Adrenal gland (tissue), 12 donors: ENCODE results near the gene HAUS7. TPM values are rescaled to one million over a fixed set of nuclear protein-coding genes. Genes with fewer than 3 reads are reported as not detected.
"Not testable (repeated sequence)": the region's sequence is repeated elsewhere in the genome, so short reads cannot be mapped to it uniquely, and the experiment has no call there.

Source experiments
- DNase-seq, 7 donors: peaks; one replicate each; pipeline ENCODE4 v3.0.0-alpha.2; 2019 to 2020
- H3K27ac ChIP-seq, 5 donors: fragments of 200-600 bp; sonication (generic) in 4 of 5; 1 replicate in 3 of 5; 2 replicates in 2 of 5; pipeline versions ENCODE4 v1.5.1 to v1.8.0; 2016 to 2020; ENCODE audit warnings: mild to moderate bottlenecking in 1 of 5
- H3K27me3 ChIP-seq: fragments of 200-600 bp; 2 replicates; pipeline ENCODE4 v1.8.0; 2021
- H3K36me3 ChIP-seq, 2 donors: fragments of 200-600 bp; replicated peaks in 1 of 2; 1 replicate in 1 of 2; 2 replicates in 1 of 2; pipeline versions ENCODE4 v1.5.1 to v1.8.0; 2018 to 2022
- H3K4me1 ChIP-seq, 2 donors: fragments of 200-600 bp; replicated peaks in 1 of 2; 1 replicate in 1 of 2; 2 replicates in 1 of 2; pipeline versions ENCODE4 v1.5.1 to v1.8.0; 2018 to 2021
- H3K4me3 ChIP-seq, 4 donors: fragments of 200-600 bp; sonication (generic) in 3 of 4; one replicate each; pipeline ENCODE4 v1.5.1; 2016 to 2018
- H3K9me3 ChIP-seq, 3 donors: fragments of 200-600 bp; sonication (generic) in 1 of 3; replicated peaks in 1 of 3; 1 replicate in 2 of 3; 2 replicates in 1 of 3; pipeline versions ENCODE4 v1.5.1 to v1.8.0; 2016 to 2021
- POLR2A ChIP-seq, 2 donors: fragments of 450-650 bp; IDR thresholded peaks; one replicate each; pipeline ENCODE4 v1.6.1; 2017; ENCODE audit warnings: antibody characterized with exemption in 2 of 2, mild to moderate bottlenecking in 2 of 2, moderate library complexity in 1 of 2
- WGBS, 4 donors: extraction: QIAGEN DNeasy Blood & Tissue Kit in 2 of 4; methylation state at CpG; one replicate each; pipeline versions ENCODE4 v1.1.5 to v1.1.7; 2013 to 2017; 5-methylcytosine and 5-hydroxymethylcytosine counted together
- intact Hi-C, 2 donors: fragments of 100-400 bp; cut with DNase I; formaldehyde crosslinking; loops; one replicate each; pipeline versions ENCODE4 v1.14.1 to v1.15.0; 2022 to 2023
- polyA plus RNA-seq, 3 donors: library from polyadenylated mRNA; stranded (reverse); fragments of 200-250 nt in 2 of 3; fragments of 350-450 nt in 1 of 3; fragmentation: Illumina TruSeq in 1 of 3; extraction: RNeasy Lipid Tissue Mini Kit (QIAGEN cat#74804) in 1 of 3; gene quantifications; one replicate each; pipeline ENCODE4 v1.2.3, GENCODE V29; 2013 to 2014
- total RNA-seq, 9 donors: library from RNA; depleted of rRNA in 4 of 9; stranded (reverse); fragments of >200 nt in 4 of 9; fragments of 120-200 nt in 1 of 9; fragmentation: NEBNext Ultra II Directional in 1 of 9; extraction: Animal tissue kit (Norgen Biotek cat#: 25700) in 1 of 9; gene quantifications; one replicate each; pipeline versions ENCODE4 v1.1.0 to v1.2.4, GENCODE V29; 2013 to 2023
- TF ChIP-seq, protein P1 (sequence below), 6 experiments: fragments of 450-650 bp in 4 of 6; fragments of 200-600 bp in 2 of 6; sonication (generic) in 1 of 6; IDR thresholded peaks; 1 replicate in 5 of 6; 2 replicates in 1 of 6; pipeline versions ENCODE4 v1.5.1 to v1.8.0; 2016 to 2021; ENCODE audit warnings: antibody characterized with exemption in 6 of 6, mild to moderate bottlenecking in 2 of 6, moderate library complexity in 1 of 6
- donor health status: healthy with polysubstance abuse.
- donor health status: Bipolar disorder and iron deficiency.
- donor health status: DM: yes; HTN: yes; CAD: no.
- donor health status: DM: no; HTN: no; CAD: no.
- donor health status: DM: no; HTN: no; CAD: no.
- donor health status: DM: yes; HTN: yes; CAD: no.

Gene HAUS7
- total and polyA plus RNA-seq, 12 donors = 7.3 to 111 (median 19.3) TPM

DNA sequence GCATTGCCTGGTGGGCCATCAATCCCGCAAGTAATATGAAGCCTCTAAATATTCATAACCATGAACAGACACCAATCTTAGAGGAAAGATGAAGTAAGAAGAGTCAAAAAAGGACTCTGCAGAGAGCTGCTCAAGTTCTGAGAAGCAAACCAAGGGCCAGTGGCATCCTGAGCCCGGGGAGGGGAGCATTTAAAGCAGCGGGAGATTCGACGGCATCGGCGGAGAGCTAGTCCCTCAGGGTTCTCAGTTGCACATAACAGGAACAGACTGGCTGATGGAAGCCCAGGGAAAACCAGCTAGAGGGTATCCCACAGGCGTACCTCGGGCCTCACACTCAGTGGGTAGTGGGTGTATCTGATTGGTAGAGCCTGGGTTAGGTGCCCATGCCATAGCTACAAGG is 64.4 kb downstream of the HAUS7 start:
- Histone ChIP-seq H3K4me3 (no peak overlapping the region), H3K27ac (no peak overlapping the region), H3K4me1 (no peaks in the 10 kb centered on the region), H3K36me3 (no peaks in the 10 kb centered on the region), H3K27me3 (no peaks in the 10 kb centered on the region), H3K9me3 (no peaks in the 10 kb centered on the region)
- TF ChIP-seq, protein P1, sequence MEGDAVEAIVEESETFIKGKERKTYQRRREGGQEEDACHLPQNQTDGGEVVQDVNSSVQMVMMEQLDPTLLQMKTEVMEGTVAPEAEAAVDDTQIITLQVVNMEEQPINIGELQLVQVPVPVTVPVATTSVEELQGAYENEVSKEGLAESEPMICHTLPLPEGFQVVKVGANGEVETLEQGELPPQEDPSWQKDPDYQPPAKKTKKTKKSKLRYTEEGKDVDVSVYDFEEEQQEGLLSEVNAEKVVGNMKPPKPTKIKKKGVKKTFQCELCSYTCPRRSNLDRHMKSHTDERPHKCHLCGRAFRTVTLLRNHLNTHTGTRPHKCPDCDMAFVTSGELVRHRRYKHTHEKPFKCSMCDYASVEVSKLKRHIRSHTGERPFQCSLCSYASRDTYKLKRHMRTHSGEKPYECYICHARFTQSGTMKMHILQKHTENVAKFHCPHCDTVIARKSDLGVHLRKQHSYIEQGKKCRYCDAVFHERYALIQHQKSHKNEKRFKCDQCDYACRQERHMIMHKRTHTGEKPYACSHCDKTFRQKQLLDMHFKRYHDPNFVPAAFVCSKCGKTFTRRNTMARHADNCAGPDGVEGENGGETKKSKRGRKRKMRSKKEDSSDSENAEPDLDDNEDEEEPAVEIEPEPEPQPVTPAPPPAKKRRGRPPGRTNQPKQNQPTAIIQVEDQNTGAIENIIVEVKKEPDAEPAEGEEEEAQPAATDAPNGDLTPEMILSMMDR (IDR thresholded peaks at IDR 0.05) = no peak
- TF ChIP-seq POLR2A (IDR thresholded peaks at IDR 0.05) = no peak
- 89 to 96% (median 92%) methylated on average over 7 to 9 of the region's 9 CpGs for WGBS, 4 donors
- intact Hi-C loops = no loop called here
- DNase-seq = no peak

DNA sequence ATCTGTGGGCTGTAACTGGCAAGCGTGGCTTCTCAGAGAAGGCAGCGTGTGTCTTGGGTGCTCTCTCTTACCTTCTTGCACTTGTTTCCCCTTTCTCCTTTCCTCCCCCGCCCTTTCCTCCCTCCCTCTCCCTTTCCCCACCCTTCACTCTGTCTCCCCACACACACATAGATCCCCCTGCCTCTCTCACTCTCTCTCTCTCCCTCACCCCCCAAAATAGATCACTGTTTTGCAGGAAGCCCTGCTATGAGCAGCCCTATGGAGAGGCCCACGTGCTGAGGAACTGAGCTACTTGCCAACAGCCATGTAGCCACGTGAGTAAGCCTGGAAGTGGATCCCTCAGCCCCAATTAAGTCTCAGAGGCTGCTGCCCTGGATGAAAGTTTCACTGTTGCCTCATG is 65.0 kb downstream of the HAUS7 start:
- H3K9me3 ChIP-seq = no peaks in the 10 kb centered on the region
- H3K4me3 ChIP-seq = no peak overlapping the region
- intact Hi-C loops = no loop called here
- H3K36me3 ChIP-seq = no peaks in the 10 kb centered on the region
- DNase-seq = no peak
- no peak overlapping the region for H3K27ac ChIP-seq
- WGBS, 4 donors = 52 to 66% (median 57%) methylated on average over 4 to 5 of the region's 5 CpGs
- no peaks in the 10 kb centered on the region for H3K4me1 ChIP-seq
- TF ChIP-seq, protein P1 (IDR thresholded peaks at IDR 0.05) = no peak
- no peak for TF ChIP-seq POLR2A (IDR thresholded peaks at IDR 0.05)
- no peaks in the 10 kb centered on the region for H3K27me3 ChIP-seq

DNA sequence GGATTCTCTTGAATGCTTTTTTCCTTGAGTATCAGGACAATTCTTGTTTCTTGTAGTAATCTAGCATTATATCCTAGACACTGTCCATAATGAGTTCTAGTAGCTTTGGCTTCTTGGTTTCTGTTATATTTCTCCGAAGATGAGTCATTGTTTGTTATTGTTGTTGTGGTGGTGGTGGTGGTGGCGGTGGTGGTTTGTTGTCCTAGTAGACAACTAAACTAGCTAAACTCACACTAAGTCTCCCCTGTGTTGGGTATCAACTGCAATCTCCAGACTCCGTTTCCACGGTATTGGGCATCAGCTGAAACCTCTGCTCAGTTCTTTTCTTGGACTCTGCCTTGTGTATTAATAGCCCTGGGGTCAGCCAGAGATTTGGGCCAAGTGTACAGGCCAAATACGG is 66.0 kb downstream of the HAUS7 start:
- H3K36me3 ChIP-seq, H3K27ac ChIP-seq, H3K9me3 ChIP-seq, intact Hi-C loops, H3K4me1 ChIP-seq, DNase-seq, H3K4me3 ChIP-seq, H3K27me3 ChIP-seq: not testable (repeated sequence)
- WGBS, 4 donors = 78 to 85% (median 84%) methylated on average over 4 to 5 of the region's 5 CpGs

DNA sequence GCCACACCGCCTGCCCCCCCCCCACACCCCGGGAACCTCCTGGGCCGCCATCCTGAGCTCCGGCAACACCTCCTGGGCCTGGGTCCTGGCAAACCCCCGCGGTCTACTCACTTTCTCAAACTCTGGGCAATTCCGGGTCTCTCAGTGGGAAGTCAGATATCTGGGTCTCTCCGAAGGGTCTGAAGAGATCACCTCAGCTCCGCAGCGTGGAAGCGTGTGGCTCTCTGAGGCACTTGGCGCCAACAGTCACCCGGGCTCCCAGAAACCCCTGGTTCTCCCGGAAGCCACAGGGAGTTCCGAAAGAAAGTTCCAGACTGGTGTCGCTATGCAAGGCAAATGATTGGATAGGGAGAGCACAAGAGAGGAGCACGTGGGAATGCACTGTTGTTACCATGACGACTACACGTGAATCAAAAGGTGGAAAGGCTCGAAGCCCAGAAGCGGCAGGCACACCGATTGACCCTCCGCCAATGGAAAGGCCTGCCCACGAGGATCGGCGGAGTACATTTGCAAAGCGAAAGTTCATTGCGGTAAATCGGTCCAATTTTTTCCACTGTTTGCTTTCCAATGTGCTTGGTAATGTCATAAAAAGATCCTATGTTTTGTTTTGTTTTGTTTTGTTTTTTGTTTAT is 69.1 kb downstream of the HAUS7 start, which contains the start of gene PNMA6E:
PNMA6E (minus strand) TSS at position 218 of the 632 bp plus-strand sequence. CDS start 2,501 bp downstream, outside the sequence.
- Histone ChIP-seq H3K27ac (no peak within 1 kb of the TSS), H3K9me3 (no peaks in the 10 kb centered on the region), H3K27me3 (no peaks in the 10 kb centered on the region), H3K4me1 (no peaks in the 10 kb centered on the region), H3K4me3 (no peak within 1 kb of the TSS), H3K36me3 (no peaks in the 10 kb centered on the region)
- WGBS, 4 donors = 92 to 95% (median 93%) methylated on average over 15 to 29 of the region's 29 CpGs
- TF ChIP-seq POLR2A (IDR thresholded peaks at IDR 0.05) = no peak
- TF ChIP-seq, protein P1 (IDR thresholded peaks at IDR 0.05) = no peak
- DNase-seq = no peak
- intact Hi-C loops = no loop called here
